NCI-H2107 treated with DMSO at 0.1 percent for 48 hours (cell line): ENCODE measurements around the gene TRABD2B.

Source experiments
- DNase-seq: peaks from one replicate; lab custom pipeline; 2025; ENCODE audit not compliant: unreplicated experiment; lab: John Stamatoyannopoulos, UW

Gene TRABD2B

DNA sequence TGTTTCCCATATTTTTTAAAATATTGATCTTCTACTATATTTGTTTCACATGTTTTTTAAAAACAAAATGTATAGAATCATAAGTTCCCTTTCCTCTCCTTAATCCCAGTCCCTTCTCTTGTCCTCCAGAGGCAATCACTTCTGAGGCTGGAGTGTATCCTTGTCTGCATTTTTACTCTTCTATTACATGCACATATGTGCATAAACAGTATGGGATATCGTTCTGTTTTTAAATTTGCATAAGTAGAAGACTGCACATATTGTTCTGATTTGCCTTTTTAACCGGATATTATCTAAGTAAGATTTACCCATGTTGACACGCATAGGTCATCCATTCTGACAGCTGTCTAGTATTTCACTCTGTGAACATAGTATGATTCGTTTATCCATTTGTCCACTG, 142.0 kb downstream of the TRABD2B start:
- no peak for DNase-seq

DNA sequence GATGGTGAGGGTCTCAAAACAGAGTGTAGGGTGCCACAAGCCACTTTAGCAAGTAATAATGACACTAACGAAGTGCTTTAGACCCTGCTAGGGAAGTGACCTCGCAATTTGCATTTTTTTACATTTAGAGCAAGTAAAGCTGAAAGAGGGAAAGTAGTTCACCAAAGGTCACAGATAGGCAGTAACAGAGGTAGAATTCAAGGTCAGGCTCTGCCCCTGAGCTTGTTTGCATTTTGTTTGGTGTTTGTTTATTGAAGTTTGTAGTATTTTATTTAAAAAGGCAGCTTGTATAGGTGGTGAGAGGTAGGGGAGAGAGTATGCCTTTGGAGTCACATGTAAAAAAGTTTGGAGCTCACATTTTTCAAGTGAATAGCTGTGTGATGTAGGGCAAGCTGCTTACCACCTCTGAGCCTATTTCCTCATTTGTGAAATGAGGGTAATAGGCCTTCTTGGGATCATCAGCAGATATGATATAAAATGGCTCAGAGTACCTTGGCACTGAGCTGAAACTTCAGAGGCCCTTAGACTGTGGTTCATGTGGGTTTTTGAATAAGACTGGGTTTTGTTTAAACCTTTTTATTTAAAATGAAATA, 142.5 kb downstream of the TRABD2B start:
- DNase-seq = no peak

- DNase-seq = no peak
Measured at GRCh38 chr1:47853852-47854251, 143.3 kb downstream of the TRABD2B start.

GRCh38 chr1:47853059-47853458, 144.1 kb downstream of the TRABD2B start:
- DNase-seq = no peak

DNA sequence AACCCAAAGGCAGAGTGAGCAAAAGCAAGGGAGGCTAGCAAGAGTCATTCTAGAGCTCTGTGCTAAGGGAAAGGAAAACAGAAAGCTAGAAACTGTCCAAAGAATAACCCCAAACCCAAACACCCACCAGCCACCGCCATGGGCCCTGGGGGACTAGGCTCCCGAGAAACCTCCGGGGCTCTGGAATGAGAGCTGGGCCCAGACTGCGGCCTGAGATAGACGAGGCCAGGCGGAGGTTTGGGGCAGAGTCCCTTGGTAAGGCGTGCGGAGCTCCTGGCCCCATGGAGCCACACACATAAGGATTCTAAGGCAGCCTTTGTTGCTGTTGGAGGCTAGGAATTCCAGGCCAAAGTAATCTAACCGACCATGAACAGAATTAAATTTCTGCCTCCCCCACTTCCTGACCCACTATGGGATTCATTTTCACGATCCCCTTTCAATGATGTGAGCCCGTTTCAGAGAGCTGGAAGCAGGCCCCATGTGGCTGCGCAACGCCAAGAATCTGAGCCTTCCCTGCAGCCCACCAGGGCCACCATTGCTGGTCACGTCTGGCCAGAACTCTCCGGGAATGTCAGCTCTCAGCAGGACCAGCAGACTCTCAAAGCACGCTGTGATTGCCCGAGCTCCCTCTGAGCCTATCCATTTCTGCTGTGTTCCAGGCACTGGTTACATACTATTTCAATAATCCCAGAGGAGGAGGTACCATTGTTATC, 145.0 kb downstream of the TRABD2B start:
- DNase-seq = no peak

DNA sequence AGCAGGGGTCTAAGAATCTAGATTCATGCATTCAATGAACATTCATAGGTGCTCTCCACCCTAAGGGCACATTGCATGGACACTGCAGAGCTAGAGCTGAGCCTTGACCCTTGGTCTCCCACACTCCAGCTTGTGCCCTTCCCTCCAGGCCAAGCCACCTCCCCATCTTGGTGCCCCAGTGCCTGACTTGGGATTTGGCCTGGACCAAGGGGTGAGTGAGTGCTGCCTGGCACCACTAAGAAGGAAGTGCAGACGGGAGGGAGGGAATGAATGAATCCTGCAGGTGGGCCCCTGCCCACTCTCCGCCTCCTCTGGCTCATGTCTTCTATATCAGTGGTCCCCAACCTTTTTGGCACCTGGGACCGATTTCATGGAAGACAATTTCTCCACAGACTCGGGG, 146.7 kb downstream of the TRABD2B start:
- DNase-seq = no peak

GRCh38 chr1:47849591-47850261, 147.5 kb downstream of the TRABD2B start:
- no peak for DNase-seq

DNA sequence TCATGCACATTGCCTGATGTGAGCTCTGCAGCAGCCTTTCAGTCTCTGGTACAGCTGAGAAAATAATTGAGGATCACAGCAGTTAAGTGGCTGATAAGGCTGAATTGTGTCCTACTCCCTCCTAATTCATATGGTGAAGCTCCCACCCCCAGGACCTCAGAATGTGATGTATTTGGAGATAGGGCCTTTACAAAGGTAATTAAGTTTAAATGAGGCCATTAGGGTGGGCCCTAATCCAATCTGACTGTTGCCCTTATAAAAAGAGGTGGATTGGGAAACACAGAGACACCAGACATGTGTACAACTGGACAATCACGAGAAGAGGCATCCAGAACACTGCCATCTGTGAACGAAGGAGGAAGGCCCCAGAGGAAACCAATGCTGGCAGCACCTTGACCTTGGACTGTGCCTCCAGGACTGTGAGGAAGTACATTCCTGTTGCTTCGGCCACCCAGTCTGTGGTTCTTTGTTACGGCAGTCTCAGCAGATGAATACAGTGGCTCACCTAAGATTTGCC, 148.1 kb downstream of the TRABD2B start:
- no peak for DNase-seq

- no peak for DNase-seq
Measured at GRCh38 chr1:47847763-47848162, 149.4 kb downstream of the TRABD2B start.

DNA sequence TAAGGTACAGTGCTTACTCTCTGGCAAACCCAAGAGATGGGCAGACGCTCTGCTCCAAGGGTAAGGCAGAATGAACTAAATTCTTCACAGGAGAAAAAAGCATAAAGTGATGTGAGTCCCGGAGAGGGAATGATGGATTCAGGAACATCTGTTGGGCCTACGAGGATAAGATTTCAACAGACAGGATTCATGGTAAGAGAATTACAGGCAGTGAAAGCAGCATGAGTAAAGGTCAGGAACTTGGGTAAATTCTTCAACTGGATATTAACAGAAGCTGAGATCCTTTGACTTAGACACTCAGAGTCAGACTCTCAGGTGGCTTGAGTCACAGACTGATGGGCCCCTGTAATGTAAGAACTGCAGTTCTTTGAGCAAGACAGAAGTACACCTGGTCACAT, 152.6 kb downstream of the TRABD2B start:
- DNase-seq = no peak

DNA sequence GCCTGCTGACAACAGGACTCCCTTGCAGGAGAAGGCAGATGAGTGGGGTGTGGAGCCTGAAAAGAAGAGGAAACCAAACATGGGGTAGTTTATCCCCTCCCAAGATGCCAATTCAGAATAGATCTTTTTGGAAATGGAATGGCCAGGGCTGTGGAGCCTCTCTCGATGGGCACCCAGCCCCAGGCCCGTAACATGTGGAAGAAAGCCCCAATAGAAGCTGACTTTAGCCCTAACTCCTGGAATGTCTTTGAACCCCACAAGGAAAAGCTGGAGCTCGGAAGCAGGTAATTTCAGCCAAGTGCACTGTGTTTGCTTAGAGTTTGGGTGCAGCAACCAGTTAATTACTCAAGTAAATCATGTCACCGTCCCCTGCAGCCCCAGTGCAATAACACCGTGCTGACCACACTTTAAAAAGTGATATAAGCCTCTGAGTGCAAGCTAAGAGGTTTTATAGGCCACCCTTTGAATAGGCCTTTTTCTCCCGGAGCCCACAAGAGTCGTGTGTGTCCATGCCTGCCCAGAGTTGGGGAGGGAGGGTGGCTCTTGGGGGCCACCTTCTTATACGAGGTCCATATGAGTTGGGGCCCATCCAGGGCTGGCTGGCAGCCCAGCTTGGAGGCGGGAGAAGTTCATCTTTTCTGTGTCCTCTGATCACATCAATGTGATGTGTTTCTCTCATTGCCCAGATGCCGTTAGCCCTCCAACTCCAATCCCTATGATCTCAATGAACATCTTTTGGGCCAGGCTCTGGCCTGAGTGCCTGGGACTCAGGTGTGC, 153.2 kb downstream of the TRABD2B start:
- no peak for DNase-seq

DNA sequence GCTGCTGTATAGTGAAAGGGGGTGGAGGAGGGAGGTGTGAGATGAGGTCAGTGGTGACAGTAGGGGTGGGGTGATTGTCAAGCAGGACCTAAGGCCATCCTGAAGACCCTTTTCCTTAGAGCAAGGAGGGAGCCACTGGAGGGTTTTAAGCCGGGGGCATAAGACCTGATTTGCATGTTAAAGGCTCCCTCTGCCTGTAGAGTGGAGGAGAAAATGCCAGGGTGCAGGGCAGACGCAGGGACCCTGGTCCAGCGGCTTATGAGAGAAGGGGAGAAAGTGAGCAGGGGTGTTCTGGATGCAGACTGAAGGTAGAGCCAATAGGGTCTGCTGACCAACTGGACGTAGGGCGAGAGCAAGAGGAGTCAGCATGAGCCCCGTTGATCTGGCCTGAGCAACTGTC, 154.1 kb downstream of the TRABD2B start:
- no peak for DNase-seq

DNA sequence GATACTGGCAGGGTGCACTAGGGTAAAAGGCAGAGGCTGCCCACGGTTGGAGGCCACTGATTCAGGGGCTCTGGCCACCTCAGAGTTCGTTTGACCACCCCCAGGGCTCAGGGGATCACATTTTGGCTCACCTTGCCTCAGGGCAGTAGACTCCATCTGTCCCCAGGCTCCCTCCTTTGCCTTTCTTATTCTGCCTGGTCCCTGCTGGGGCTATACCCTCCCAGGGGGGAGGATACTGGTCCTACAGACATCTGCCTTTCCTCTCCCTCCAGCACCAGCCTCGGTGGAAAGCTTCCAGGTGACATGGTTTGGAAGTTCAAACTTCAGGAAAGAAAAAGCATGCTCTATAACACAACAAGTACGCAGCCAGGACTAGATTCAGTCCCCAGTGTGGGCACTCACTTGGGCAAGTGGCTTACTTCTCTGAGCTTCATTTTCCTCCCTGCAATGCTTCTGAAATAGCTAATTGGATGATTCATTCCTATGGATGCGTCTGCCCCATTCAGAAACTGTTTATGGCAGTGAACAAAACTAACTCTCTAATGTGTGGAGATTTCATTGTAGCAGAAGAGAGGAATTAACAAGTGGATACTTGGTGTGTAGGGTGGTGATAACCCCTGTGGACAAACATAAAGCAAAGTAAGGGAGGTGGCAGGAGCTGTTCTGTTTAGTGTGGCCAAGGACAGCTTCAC, 154.8 kb downstream of the TRABD2B start:
- DNase-seq = no peak

DNA sequence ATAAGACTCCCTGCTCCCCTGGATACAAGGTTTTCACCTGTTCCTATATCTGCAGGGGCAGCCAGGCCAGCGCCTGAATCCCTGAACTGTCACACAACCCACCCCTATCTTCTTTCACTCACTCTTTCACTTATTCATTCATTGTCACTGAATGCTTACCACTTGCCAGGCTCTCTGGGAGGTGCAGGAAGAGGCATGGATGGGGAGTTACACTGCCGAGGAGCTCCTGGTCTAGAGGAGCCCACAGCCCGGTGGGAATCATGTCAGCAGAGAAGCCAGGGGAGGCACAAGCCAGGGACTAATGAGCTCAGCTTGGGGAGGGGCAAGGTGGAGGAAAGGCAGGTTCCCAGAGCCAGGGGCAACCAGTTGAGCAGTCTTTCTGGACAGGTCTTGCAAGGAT, 155.8 kb downstream of the TRABD2B start:
- no peak for DNase-seq

- no peak for DNase-seq
Measured at GRCh38 chr1:47840393-47841190, 156.6 kb downstream of the TRABD2B start.

- no peak for DNase-seq
Measured at GRCh38 chr1:47839433-47839760, 157.8 kb downstream of the TRABD2B start.

GRCh38 chr1:47838562-47839432, 158.4 kb downstream of the TRABD2B start:
- DNase-seq = no peak

- no peak for DNase-seq
Measured at GRCh38 chr1:47837866-47838561, 159.2 kb downstream of the TRABD2B start.
